NK-92 treated with Interleukin-12 subunit alpha and Interleukin-12 subunit beta, amount 100 ng/mL, for 24 hours (cell line): ENCODE results near the gene ASCC1.

Source experiments
- DNase-seq: peaks from one replicate; lab custom pipeline; 2025; lab: John Stamatoyannopoulos, UW

The ASCC1 gene

GRCh38 chr10:72065439-72066025, 150.5 kb downstream of the ASCC1 start:
- no peak for DNase-seq

GRCh38 chr10:72063703-72064391, 152.2 kb downstream of the ASCC1 start:
- DNase-seq: no peak

DNA sequence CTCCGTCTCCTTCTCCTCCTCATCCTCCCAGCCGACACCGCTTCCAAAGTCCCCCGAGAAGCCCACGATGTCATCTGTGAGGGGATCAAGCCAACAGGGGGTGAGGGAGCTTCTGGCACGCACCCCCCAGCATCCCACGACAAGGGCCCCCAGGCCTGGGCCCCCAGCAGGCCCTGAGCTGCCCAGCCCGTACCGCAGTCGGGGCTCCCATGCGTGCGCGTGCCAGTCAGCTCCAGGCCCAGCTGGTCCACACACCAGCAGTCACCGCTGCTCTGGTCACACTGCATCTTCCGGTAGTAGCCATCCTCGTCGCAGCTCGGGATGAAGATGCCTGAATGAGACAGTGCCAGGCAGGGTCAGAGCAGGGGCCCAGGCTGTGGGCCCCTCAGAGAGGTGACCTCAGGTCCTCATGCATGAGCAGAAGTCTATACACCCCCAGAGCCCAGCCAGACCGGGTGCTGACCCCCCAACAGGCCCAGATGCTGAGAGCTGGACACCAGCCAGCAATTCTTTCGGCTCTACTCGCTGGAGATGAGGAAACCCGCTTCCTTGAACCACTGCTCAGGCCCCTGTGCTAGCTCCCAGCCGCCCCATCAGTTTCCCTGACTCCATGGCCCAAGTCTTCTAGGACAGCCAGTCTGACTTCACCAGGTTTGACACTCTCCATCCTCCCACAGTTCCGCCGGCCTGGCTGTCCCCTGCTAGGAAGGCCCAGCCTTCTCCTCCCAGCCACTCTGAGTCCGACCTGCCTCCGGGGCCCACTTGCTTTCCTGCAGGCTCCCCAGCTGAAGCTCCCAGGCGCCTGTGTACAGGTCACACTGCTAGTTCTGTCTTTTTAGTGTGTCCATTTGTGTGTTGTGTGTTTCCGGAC, 153.0 kb downstream of the ASCC1 start:
- no peak for DNase-seq

GRCh38 chr10:72062382-72062781, 153.7 kb downstream of the ASCC1 start:
- no peak for DNase-seq

DNA sequence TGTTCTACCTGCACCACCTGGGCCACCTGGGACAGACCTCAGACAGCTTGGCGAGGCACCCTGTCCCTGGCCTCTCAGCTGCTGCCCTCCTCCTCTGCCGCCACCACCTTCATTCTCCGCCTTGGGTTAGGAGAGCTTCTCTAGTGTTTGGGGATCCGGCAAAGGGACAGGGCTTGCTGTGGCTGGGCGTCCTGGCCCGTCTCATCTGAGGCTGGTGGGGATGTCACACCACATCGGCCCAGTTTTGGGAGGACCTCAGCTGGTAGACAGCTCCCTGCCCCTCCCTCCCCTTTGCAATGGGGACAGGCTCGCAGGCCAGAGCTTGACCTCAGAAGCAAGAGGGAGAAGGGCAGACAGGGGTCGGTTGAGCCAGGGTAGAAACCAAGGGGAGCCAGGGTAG, 154.1 kb downstream of the ASCC1 start:
- no peak for DNase-seq

GRCh38 chr10:72061491-72061890, 154.6 kb downstream of the ASCC1 start:
- DNase-seq: no peak

- no peak for DNase-seq
Observed at GRCh38 chr10:72059843-72060822, 155.9 kb downstream of the ASCC1 start.

DNA sequence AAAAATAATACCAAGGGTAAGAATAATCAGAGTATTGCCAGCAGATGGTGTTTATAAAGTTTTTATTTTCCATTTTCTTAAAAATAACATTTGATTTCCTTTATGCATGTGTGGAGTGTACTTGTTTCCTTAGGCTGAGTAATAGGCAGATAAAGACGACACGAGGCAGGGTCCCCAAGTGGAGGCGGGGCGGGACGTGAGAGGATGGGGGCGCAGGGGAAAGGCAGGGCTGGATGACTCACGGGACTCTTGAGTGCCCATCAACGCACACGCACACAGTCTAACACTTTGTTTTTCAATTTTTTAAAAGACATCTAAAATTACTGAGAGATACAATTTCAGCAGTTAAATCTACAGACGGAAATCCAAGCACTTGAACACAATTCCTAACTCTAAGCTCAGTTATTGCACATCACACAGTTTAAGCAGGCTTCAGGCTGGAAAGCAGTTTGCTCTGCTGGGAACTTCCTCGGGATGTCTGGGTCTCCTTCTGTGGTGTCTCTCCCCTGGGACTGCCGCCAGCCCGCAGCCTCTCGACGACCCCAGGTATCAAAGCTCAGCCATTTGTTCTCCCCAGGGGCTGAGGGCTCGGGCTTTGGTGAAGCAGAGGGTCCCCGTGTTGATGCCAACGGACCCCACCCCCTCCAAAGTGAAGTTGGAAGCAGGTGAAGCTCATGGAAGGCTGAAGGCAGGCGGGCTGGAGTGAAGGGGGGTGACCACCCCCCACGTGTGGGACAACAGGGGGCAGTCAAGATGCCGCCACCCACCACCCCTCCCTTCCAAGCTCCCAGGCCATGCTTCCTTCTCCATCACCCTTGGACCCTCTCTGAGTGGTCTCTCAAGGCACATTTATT, 156.9 kb downstream of the ASCC1 start:
- no peak for DNase-seq

DNA sequence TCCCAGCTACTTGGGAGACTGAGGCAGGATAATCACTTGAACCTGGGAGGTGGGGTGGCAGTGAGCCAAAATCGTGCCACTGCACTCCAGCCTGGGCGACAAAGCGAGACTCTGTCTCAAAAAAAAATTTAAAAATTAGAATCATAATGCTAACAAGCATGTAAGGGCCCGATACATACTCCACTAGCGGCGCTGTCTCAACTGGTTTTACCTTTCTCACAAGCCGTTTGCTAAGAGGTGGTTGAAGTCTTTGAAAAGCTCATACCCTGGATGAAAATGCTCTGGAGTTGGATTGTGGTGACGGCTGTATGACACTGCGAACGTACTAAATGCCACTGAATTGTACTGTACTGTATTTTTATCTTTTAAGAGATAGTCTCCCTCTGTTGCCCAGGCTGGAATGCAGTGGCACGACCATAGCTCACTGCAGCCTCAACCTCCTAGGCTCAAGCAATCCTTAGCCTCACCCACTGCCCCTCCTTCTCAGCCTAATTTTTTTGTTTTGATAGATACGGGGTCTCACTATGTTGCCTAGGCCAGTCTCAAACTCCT, 157.7 kb downstream of the ASCC1 start:
- DNase-seq: no peak

GRCh38 chr10:72056932-72057751, 158.9 kb downstream of the ASCC1 start:
- DNase-seq: no peak

DNA sequence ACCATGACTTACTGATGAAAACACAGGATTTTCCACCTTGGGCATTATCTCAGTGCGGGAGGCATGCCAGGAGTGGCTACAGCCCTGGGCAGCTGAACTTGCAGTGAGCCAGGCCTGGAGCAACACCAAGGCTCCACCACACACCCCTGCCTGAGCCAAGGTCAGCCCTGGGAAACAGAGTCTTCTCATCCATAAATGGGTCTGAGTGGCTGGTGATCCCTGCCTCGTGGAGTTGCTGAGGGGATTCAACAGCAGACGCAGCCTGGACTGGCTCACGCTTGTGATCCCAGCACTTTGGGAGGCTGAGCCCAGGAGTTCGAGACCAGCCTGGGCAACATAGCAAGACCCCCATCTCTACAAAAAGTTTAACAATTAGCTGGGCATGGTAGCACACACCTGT, 160.0 kb downstream of the ASCC1 start:
- no peak for DNase-seq

- no peak for DNase-seq
Observed at GRCh38 chr10:72053690-72054089, 162.4 kb downstream of the ASCC1 start.

- no peak for DNase-seq
Observed at GRCh38 chr10:72050873-72051272, 165.2 kb downstream of the ASCC1 start.

- DNase-seq: no peak
Observed at GRCh38 chr10:72049969-72050781, 165.9 kb downstream of the ASCC1 start.

DNA sequence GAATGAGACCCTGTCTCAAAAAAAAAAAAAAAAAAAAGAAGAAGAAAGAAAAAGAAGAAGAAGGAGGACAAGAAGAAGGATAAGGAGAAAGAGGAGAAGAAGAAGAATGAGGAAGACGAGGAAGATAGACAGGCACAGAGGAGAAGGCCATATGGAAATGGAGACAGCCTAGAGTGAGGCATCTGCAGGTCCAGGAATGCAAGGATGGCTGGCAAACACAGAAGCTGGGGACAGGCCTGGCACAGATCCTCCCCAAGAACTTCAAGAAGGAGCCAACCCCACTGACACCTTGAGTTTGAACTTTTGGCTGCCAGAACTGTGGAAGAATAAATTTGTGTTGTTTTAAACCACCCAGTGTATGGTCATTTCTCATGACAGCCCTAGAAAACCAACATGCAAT, 166.6 kb downstream of the ASCC1 start:
- DNase-seq: no peak

DNA sequence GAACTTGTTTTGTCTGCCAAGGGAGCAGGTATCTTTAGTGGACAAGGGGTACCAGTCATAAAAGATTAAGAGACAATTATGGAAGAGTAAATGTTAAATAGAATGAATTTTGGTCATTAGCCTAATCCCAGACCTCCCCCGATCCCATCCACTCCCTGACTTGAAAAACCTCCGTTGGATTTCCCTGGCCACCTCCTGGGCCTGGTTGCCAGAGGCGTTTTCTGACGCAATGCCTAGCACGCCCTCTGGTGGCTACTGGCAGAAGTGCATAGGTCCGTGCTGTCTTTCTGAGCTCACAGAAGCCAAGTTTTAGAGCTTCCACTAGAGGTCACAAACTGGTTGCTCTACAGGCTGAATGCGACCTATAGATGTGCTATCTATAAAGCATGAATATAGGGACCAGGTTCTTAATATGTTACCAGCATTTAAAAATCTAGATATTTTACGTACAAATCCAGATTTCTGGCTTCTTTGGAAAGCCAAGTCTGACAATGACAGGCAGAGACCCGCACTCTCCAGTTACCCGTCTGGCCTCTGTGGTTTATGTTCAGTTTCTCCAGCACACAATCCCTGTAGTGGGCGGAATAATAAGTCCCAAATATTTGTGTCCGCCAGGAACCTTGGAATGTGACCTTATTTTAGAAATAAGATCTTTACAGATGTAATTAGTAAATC, 167.5 kb downstream of the ASCC1 start:
- DNase-seq: peak; percentile 65
